Upper lobe of left lung (tissue), 6 donors: ENCODE measurements around the gene KCNIP4. TPM values are rescaled to one million over a fixed set of nuclear protein-coding genes. Genes with fewer than 3 reads are reported as not detected.

Experiments used
- ATAC-seq, 2 donors: fragments of 200-7000 bp; cut with Tn5 transposase; one replicate each; pipeline ENCODE4 v1.9.1; 2022; ENCODE audit warnings: mild to moderate bottlenecking in 2 of 2, moderate library complexity in 2 of 2; ENCODE audit not compliant: low FRiP score in 2 of 2
- DNase-seq, 2 donors: peaks; one replicate each; pipeline ENCODE4 v3.0.0-alpha.2; 2019 to 2020
- H3K27ac ChIP-seq, 4 donors: fragments of 200-600 bp; sonication (generic); one replicate each; pipeline ENCODE4 v1.5.1; 2016 to 2019
- H3K27me3 ChIP-seq, 4 donors: fragments of 200-600 bp; sonication (generic); one replicate each; pipeline ENCODE4 v1.5.1; 2017 to 2019
- H3K36me3 ChIP-seq, 4 donors: fragments of 200-600 bp; sonication (generic); one replicate each; pipeline ENCODE4 v1.5.1; 2016 to 2019
- H3K4me1 ChIP-seq, 4 donors: fragments of 200-600 bp; sonication (generic); one replicate each; pipeline ENCODE4 v1.5.1; 2018 to 2019
- H3K4me3 ChIP-seq, 4 donors: fragments of 200-600 bp; sonication (generic); one replicate each; pipeline ENCODE4 v1.5.1; 2017 to 2019; ENCODE audit warnings: mild to moderate bottlenecking in 2 of 4, moderate library complexity in 1 of 4
- H3K9me3 ChIP-seq, 4 donors: fragments of 200-600 bp; sonication (generic); one replicate each; pipeline ENCODE4 v1.5.1; 2018 to 2019
- EP300 ChIP-seq, 4 donors: sonication (generic); formaldehyde crosslinking; IDR thresholded peaks; one replicate each; pipeline ENCODE4 v1.5.1; 2017; ENCODE audit warnings: antibody characterized with exemption in 4 of 4, control low read depth in 2 of 4
- POLR2A ChIP-seq, 4 donors: fragments of 450-650 bp; IDR thresholded peaks; one replicate each; pipeline ENCODE4 v1.5.1; 2016 to 2017; ENCODE audit warnings: antibody characterized with exemption in 4 of 4, mild to moderate bottlenecking in 2 of 4
- POLR2AphosphoS5 ChIP-seq, 2 donors: sonication (generic); formaldehyde crosslinking; IDR thresholded peaks; one replicate each; pipeline ENCODE4 v1.5.1; 2017; ENCODE audit warnings: antibody characterized with exemption in 2 of 2
- WGBS, 2 donors: methylation state at CpG; one replicate each; pipeline ENCODE4 v1.1.5; 2017 to 2018; 5-methylcytosine and 5-hydroxymethylcytosine counted together
- total RNA-seq, 6 donors: library from RNA; depleted of rRNA in 4 of 6; stranded (reverse); fragments of >200 nt in 4 of 6; gene quantifications; one replicate each; pipeline versions ENCODE4 v1.1.0 to v1.2.1, GENCODE V29; 2016 to 2021
- TF ChIP-seq, protein P1 (sequence below), 6 experiments: fragments of 450-650 bp in 4 of 6; fragments of 200-600 bp in 2 of 6; sonication (generic) in 2 of 6; IDR thresholded peaks; one replicate each; pipeline ENCODE4 v1.5.1; 2016 to 2019; ENCODE audit warnings: antibody characterized with exemption in 6 of 6
- donor health status: DM: no; HTN: no; CAD: no; lungs with moderate emphysema.
- donor health status: DM: no; HTN: yes; CAD: no; lungs with severe emphysema.

The KCNIP4 gene
- total RNA-seq, 6 donors from 2014 or later: 0.20 TPM; not detected in 5

DNA sequence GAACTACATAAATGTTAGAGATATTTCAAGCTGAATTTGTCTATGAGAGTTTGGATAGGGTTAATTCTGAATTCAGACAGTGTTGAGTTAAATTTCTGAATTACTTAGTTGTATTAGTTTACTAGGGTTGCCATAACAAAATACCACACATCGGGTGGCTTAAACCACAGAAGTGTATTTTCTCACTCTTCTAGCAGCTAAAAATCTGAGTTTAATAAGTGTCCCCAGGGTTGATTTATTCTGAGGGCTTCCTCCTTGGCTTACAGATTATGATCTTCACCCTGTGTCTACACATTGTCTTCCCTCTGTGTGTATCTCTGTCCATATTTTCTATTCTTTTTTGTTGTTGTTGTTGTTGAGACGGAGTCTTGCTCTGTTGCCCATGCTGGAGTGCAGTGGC lies 929.8 kb downstream of the KCNIP4 start:
- H3K27ac ChIP-seq: no peak overlapping the region
- ATAC-seq (no peak), DNase-seq (no peak)
- TF ChIP-seq EP300 (IDR thresholded peaks at IDR 0.05): no peak
- no peak for TF ChIP-seq POLR2A (IDR thresholded peaks at IDR 0.05)
- TF ChIP-seq POLR2AphosphoS5 (IDR thresholded peaks at IDR 0.05): no peak
- TF ChIP-seq, protein P1, sequence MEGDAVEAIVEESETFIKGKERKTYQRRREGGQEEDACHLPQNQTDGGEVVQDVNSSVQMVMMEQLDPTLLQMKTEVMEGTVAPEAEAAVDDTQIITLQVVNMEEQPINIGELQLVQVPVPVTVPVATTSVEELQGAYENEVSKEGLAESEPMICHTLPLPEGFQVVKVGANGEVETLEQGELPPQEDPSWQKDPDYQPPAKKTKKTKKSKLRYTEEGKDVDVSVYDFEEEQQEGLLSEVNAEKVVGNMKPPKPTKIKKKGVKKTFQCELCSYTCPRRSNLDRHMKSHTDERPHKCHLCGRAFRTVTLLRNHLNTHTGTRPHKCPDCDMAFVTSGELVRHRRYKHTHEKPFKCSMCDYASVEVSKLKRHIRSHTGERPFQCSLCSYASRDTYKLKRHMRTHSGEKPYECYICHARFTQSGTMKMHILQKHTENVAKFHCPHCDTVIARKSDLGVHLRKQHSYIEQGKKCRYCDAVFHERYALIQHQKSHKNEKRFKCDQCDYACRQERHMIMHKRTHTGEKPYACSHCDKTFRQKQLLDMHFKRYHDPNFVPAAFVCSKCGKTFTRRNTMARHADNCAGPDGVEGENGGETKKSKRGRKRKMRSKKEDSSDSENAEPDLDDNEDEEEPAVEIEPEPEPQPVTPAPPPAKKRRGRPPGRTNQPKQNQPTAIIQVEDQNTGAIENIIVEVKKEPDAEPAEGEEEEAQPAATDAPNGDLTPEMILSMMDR (IDR thresholded peaks at IDR 0.05): no peak
- no peaks in the 10 kb centered on the region for H3K9me3 ChIP-seq
- H3K4me1 ChIP-seq: no peaks in the 10 kb centered on the region
- 74 to 85% methylated on average over 2 of the region's 2 CpGs for WGBS, 2 donors
- H3K27me3 ChIP-seq: no peaks in the 10 kb centered on the region
- no peaks in the 10 kb centered on the region for H3K36me3 ChIP-seq
- no peak overlapping the region for H3K4me3 ChIP-seq

DNA sequence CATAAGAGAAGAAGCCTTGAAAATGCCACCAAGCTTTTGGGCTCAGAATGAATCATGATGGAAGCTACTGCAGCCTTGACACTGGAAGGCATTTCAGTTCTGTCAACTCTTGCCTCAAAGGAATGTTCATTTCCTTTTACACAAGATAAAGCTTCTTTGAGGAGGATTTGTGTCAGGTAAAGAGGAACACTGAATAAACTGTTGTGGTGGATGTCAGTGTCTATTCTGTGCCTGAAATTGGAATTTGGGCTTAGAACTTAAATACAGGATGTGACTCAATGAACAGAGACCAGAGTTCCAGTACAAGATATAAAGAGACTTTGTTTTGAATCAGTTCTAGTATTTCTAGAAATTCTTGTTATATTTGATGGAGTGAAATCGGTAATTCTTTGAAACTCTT lies 935.1 kb downstream of the KCNIP4 start:
- 78 to 88% methylated on average over 1 of the region's 1 CpG for WGBS, 2 donors
- no peaks in the 10 kb centered on the region for H3K9me3 ChIP-seq
- H3K4me3 ChIP-seq: no peak overlapping the region
- ATAC-seq (no peak), DNase-seq (no peak)
- H3K27ac ChIP-seq: no peak overlapping the region
- TF ChIP-seq, protein P1 (IDR thresholded peaks at IDR 0.05): no peak
- TF ChIP-seq POLR2AphosphoS5 (IDR thresholded peaks at IDR 0.05): no peak
- H3K27me3 ChIP-seq: no peaks in the 10 kb centered on the region
- no peaks in the 10 kb centered on the region for H3K36me3 ChIP-seq
- H3K4me1 ChIP-seq: no peaks in the 10 kb centered on the region

DNA sequence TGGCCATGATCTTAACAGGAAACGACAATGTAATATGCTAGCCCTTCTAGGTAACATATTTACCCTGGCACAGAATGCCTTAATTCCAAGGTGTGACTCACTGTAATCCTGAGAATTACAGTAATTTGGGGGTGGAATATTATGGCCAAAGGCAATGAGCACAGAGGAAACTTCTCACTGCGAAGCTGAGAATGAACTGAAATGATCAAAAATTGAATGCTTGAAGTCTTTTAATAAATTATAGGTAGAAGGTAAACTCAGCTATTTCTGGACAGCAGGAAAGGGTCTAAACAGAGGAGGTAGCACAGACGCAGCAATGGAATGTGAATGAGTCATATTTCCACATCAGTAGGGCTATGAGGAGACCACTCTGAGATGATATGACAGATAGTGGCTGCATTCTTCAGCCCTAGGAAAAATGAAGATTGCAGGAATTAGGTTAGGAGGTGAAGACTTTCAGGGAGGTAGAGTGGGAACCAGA lies 935.7 kb downstream of the KCNIP4 start:
- WGBS, 2 donors: 63 to 74% methylated on average over 3 of the region's 3 CpGs
- H3K36me3 ChIP-seq: no peaks in the 10 kb centered on the region
- ATAC-seq (no peak), DNase-seq (no peak)
- no peak overlapping the region for H3K27ac ChIP-seq
- TF ChIP-seq, protein P1 (IDR thresholded peaks at IDR 0.05): no peak
- TF ChIP-seq POLR2A (IDR thresholded peaks at IDR 0.05) (no peak), EP300 (IDR thresholded peaks at IDR 0.05) (no peak), POLR2AphosphoS5 (IDR thresholded peaks at IDR 0.05) (no peak)
- H3K4me1 ChIP-seq: no peaks in the 10 kb centered on the region
- H3K9me3 ChIP-seq: no peaks in the 10 kb centered on the region
- no peaks in the 10 kb centered on the region for H3K27me3 ChIP-seq
- no peak overlapping the region for H3K4me3 ChIP-seq

DNA sequence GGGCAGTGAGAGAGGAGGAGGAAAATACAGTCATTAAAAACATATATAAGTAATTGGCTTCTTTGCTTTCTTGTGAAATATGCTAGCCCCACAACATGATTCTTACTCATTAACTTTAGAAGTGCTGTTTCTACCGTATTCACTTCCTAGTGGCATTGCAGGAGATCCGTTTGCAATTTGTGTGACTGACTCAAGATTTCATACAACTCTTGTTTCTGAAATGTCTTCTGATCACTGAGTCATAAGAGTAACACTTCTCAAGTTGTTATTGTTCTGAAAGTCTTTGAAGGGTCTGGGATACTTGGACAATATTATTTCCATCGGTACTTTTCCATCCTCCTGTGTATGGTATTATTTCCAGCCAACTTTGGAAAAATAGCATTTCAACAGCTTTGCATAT lies 937.5 kb downstream of the KCNIP4 start:
- H3K27me3 ChIP-seq: no peaks in the 10 kb centered on the region
- 65 to 70% methylated on average over 3 of the region's 3 CpGs for WGBS, 2 donors
- H3K36me3 ChIP-seq: no peaks in the 10 kb centered on the region
- H3K27ac ChIP-seq: no peak overlapping the region
- ATAC-seq (no peak), DNase-seq (no peak)
- no peaks in the 10 kb centered on the region for H3K9me3 ChIP-seq
- no peak overlapping the region for H3K4me3 ChIP-seq
- H3K4me1 ChIP-seq: no peaks in the 10 kb centered on the region
- TF ChIP-seq EP300 (IDR thresholded peaks at IDR 0.05) (no peak), POLR2A (IDR thresholded peaks at IDR 0.05) (no peak), POLR2AphosphoS5 (IDR thresholded peaks at IDR 0.05) (no peak)
- TF ChIP-seq, protein P1 (IDR thresholded peaks at IDR 0.05): no peak

DNA sequence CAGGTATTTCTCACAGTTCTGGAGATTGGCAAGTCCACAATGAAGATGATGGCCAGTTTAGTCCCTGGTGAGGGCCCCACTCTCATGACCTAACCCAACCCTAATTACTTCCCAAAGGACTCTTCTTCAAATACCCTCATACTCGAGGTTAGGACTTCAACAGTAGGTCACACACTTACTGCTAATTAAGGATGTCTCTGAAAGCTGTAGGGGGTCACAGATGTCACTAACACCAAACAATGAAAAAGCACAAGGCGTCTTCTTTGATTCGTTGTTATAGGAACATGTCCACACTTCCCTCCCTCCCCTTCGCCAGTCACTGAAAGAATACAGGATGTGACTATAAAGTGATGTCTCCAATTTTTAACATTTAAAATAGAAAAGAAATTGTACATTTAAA lies 938.6 kb downstream of the KCNIP4 start:
- 52 to 62% methylated on average over 4 of the region's 4 CpGs for WGBS, 2 donors

More for the DNA sequence above, 938.6 kb downstream of the KCNIP4 start:
- H3K9me3 ChIP-seq: no peaks in the 10 kb centered on the region
- no peaks in the 10 kb centered on the region for H3K27me3 ChIP-seq
- no peak for TF ChIP-seq POLR2AphosphoS5 (IDR thresholded peaks at IDR 0.05)
- no peaks in the 10 kb centered on the region for H3K36me3 ChIP-seq
- no peak for DNase-seq
- no peak overlapping the region for H3K27ac ChIP-seq
- ATAC-seq: no peak
- H3K4me3 ChIP-seq: no peak overlapping the region
- H3K4me1 ChIP-seq: no peaks in the 10 kb centered on the region
